K562 (cell line): ENCODE data around the gene ARSJ. TPM values are rescaled to one million over a fixed set of nuclear protein-coding genes. Genes with fewer than 3 reads are reported as not detected.

Experiments used
- ATAC-seq: fragments of 200-7000 bp; cut with Tn5 transposase; 3 replicates; pipeline ENCODE4 v1.9.1; 2020; ENCODE audit warnings: moderate library complexity
- BruUV-seq: library from RNA; stranded (reverse); fragments of 400-500 nt; replicated peaks from 2 replicates; lab custom pipeline; 2021; lab: Mats Ljungman, UMichigan
- CTCF ChIA-PET: fragments of 300-600 bp; formaldehyde crosslinking; extraction: SDS; loops from one replicate; lab custom pipeline; 2021; ENCODE audit warnings: low intra/inter-chr PET ratio; lab: Yijun Ruan, JAX
- POLR2A ChIA-PET: fragments of 300-600, 350-650 bp; sonication (Branson Sonifier 250); formaldehyde crosslinking; extraction: SDS; loops from one replicate; lab custom pipeline; 2021; ENCODE audit warnings: antibody characterized with exemption, inconsistent platforms; lab: Yijun Ruan, JAX
- DNase-seq, 4 experiments: peaks; one replicate each; pipeline versions ENCODE4 v3.0.0 to v3.0.0-alpha.2; 2011 to 2018; ENCODE audit warnings: low spot score in 3 of 4, mixed read lengths in 3 of 4; ENCODE audit errors: extremely low read depth in 1 of 4
- FAIRE-seq: peaks from 2 replicates; lab custom pipeline; 2011; peaks lifted over from hg19 to GRCh38; lab: Jason Lieb, UNC
- H2AFZ ChIP-seq: 2 replicates; pipeline ENCODE4 v1.6.0; 2011; ENCODE audit warnings: low read depth, low read length, control low read depth, inconsistent platforms
- H3K27ac ChIP-seq: fragments of 200-600 bp; 3 replicates; pipeline ENCODE4 v1.8.0; 2011; ENCODE audit warnings: low read depth, mild to moderate bottlenecking, control low read depth, inconsistent platforms, low read length, moderate library complexity, mixed read lengths; ENCODE audit errors: extremely low read depth
- H3K27me3 ChIP-seq, 2 experiments: fragments of 300-600 bp in 1 of 2; 2 replicates in 1 of 2; 3 replicates in 1 of 2; pipeline versions ENCODE4 v1.6.0 to v1.8.0; 2011; ENCODE audit warnings: inconsistent platforms in 2 of 2, low read length in 2 of 2, mild to moderate bottlenecking in 1 of 2, mixed read lengths in 1 of 2, moderate library complexity in 1 of 2; ENCODE audit not compliant: control insufficient read depth in 2 of 2, insufficient read depth in 2 of 2
- H3K36me3 ChIP-seq: fragments of 300-600 bp; 3 replicates; pipeline ENCODE4 v1.8.0; 2011; ENCODE audit warnings: mild to moderate bottlenecking, low read length, inconsistent platforms; ENCODE audit not compliant: control insufficient read depth, insufficient read depth
- H3K4me1 ChIP-seq, 2 experiments: fragments of 200-600 bp in 1 of 2; replicated peaks in 1 of 2; 2 replicates in 1 of 2; 3 replicates in 1 of 2; pipeline versions ENCODE4 v1.5.1 to v1.8.0; 2011; ENCODE audit warnings: inconsistent platforms in 2 of 2, low read length in 2 of 2, mild to moderate bottlenecking in 1 of 2, mixed read lengths in 1 of 2, moderate library complexity in 1 of 2; ENCODE audit not compliant: control insufficient read depth in 2 of 2, insufficient read depth in 2 of 2
- H3K4me2 ChIP-seq: 2 replicates; pipeline ENCODE4 v1.6.1; 2011; ENCODE audit warnings: low read length, control low read depth, inconsistent platforms, mixed read lengths; ENCODE audit not compliant: insufficient read depth
- H3K4me3 ChIP-seq: fragments of 200-600 bp; sonication (generic), shearing (Covaris generic); 2 replicates; pipeline ENCODE4 v1.5.1; 2016; ENCODE audit warnings: control low read depth, inconsistent platforms
- H3K79me2 ChIP-seq: fragments of 200-600 bp; 3 replicates; pipeline ENCODE4 v1.8.0; 2011; ENCODE audit warnings: low read length, inconsistent platforms; ENCODE audit not compliant: control insufficient read depth, insufficient read depth
- H3K9ac ChIP-seq, 2 experiments: 2 replicates each; pipeline versions ENCODE4 v1.6.0 to v1.6.1; 2011; ENCODE audit warnings: low read depth in 2 of 2, low read length in 2 of 2, control low read depth in 1 of 2, inconsistent platforms in 1 of 2, mild to moderate bottlenecking in 1 of 2, mixed read lengths in 1 of 2; ENCODE audit not compliant: insufficient read depth in 1 of 2
- H3K9me1 ChIP-seq: one replicate; pipeline ENCODE4 v1.6.0; 2011; ENCODE audit warnings: inconsistent platforms, mild to moderate bottlenecking, low read length, moderate library complexity; ENCODE audit not compliant: control insufficient read depth, insufficient read depth
- H3K9me3 ChIP-seq: replicated peaks from 2 replicates; pipeline ENCODE4 v1.5.1; 2011; ENCODE audit warnings: low read depth, low read length, inconsistent platforms; ENCODE audit not compliant: control insufficient read depth, insufficient read depth
- H4K20me1 ChIP-seq: replicated peaks from 2 replicates; pipeline ENCODE4 v1.6.1; 2011; ENCODE audit warnings: low read length, inconsistent platforms, mixed read lengths; ENCODE audit not compliant: control insufficient read depth, insufficient read depth
- EP400 ChIP-seq: fragments of 450-650 bp; IDR thresholded peaks from 2 replicates; pipeline ENCODE4 v1.6.1; 2017; ENCODE audit warnings: antibody characterized with exemption, mild to moderate bottlenecking, moderate library complexity
- PRPF4 ChIP-seq: fragments of 200-400 bp; formaldehyde crosslinking; IDR thresholded peaks from one replicate; pipeline ENCODE4 v1.6.1; 2017; ENCODE audit warnings: low read length, low read depth, mild to moderate bottlenecking; ENCODE audit not compliant: insufficient read depth, poor library complexity, severe bottlenecking
- SP2 ChIP-seq: IDR thresholded peaks from 2 replicates; pipeline ENCODE4 v1.6.1; 2011; ENCODE audit warnings: mild to moderate bottlenecking, low read depth, low read length, moderate library complexity; ENCODE audit not compliant: poor library complexity, severe bottlenecking; ENCODE audit errors: extremely low read depth
- TAF9B ChIP-seq: fragments of 450-650 bp; IDR thresholded peaks from 2 replicates; pipeline ENCODE4 v1.6.1; 2018; ENCODE audit warnings: mild to moderate bottlenecking; ENCODE audit not compliant: partially characterized antibody
- TEAD2 ChIP-seq: fragments of 450-650 bp; IDR thresholded peaks from 2 replicates; pipeline ENCODE4 v1.6.1; 2016; ENCODE audit warnings: missing genetic modification characterization, control low read depth, missing compliant biosample characterization
- TFAM ChIP-seq: fragments of 250-450 bp; sonication (Bioruptor Pico); conservative IDR thresholded peaks from 2 replicates; pipeline ENCODE4 v1.5.0; 2021; ENCODE audit warnings: mild to moderate bottlenecking, moderate library complexity
- ZNF431 ChIP-seq: sonication (generic); formaldehyde crosslinking; IDR thresholded peaks from 2 replicates; pipeline ENCODE4 v1.8.0; 2022; ENCODE audit warnings: mild to moderate bottlenecking, missing genetic modification reagents
- ZNF609 ChIP-seq: sonication (generic); formaldehyde crosslinking; IDR thresholded peaks from 2 replicates; pipeline ENCODE4 v1.8.1; 2023; ENCODE audit warnings: missing genetic modification reagents, mild to moderate bottlenecking, borderline replicate concordance
- ZNF778 ChIP-seq: fragments of 450-650 bp; formaldehyde crosslinking; IDR thresholded peaks from 2 replicates; pipeline ENCODE4 v1.4.0; 2020; ENCODE audit warnings: mild to moderate bottlenecking, moderate library complexity
- ZSCAN29 ChIP-seq: fragments of 450-650 bp; IDR thresholded peaks from 2 replicates; pipeline ENCODE4 v1.6.1; 2017
- WGBS: fragments of 100-300 bp; shearing (Covaris generic); methylation state at CpG from one replicate; pipeline ENCODE4 v1.1.6; 2016; ENCODE audit warnings: low coverage, mixed read lengths; ENCODE audit not compliant: insufficient coverage; ENCODE audit errors: missing lambda C conversion rate; 5-methylcytosine and 5-hydroxymethylcytosine counted together
- in situ Hi-C: fragments of 300-500 bp; cut with MboI; formaldehyde crosslinking; loops from 4 replicates; pipeline ENCODE4 v1.15.0; 2018; ENCODE audit warnings: inconsistent platforms, mixed read lengths
- intact Hi-C: fragments of 100-400 bp; cut with micrococcal nuclease; formaldehyde crosslinking; loops from 2 replicates; pipeline ENCODE4 v1.14.2; 2022
- polyA plus RNA-seq, 8 experiments: library from polyadenylated mRNA; depleted of rRNA in 4 of 8; stranded (reverse) in 5 of 8; unstranded in 3 of 8; fragments of >200 nt; fragmentation: Nextera tagmentation in 2 of 8; fragmentation: Illumina TruSeq in 1 of 8; extraction: Ambion mirVana in 2 of 8; extraction: Trizol in 1 of 8; gene quantifications; 2 replicates each; pipeline versions ENCODE4 v1.2.1 to v1.2.3, GENCODE V29; 2011 to 2014; ENCODE audit warnings: inconsistent platforms in 1 of 8, missing spikeins in 1 of 8
- total RNA-seq, 7 experiments: library from RNA; depleted of rRNA in 6 of 7; stranded (reverse); fragments of >200 nt in 6 of 7; fragmentation: Illumina TruSeq in 2 of 7; extraction: Trizol in 2 of 7; gene quantifications; 2 replicates each; pipeline versions ENCODE4 v1.2.1 to v1.2.3, GENCODE V29; 2011 to 2021; ENCODE audit warnings: low replicate concordance in 1 of 7

ARSJ gene
- total and polyA plus RNA-seq, 9 of the 15 experiments (the other 6 are each of a cell fraction or from before 2014, with no cell fraction given): not detected

GRCh38 chr4:113885291-113885690 lies 94.2 kb downstream of the ARSJ start:
- no peak for DNase-seq
- Histone ChIP-seq H3K9ac (no peak overlapping the region), H4K20me1 (no peaks in the 10 kb centered on the region), H3K27me3 (no peaks in the 10 kb centered on the region), H3K27ac (no peak overlapping the region), H3K4me3 (no peak overlapping the region), H3K79me2 (no peaks in the 10 kb centered on the region), H3K9me3 (no peaks in the 10 kb centered on the region), H3K4me2 (no peak overlapping the region), H2AFZ (no peak overlapping the region), H3K36me3 (no peaks in the 10 kb centered on the region), H3K9me1 (no peaks in the 10 kb centered on the region), H3K4me1 (no peaks in the 10 kb centered on the region)
- 0% methylated on average over 3 of the region's 3 CpGs for WGBS
- TF ChIP-seq PRPF4: no peak
- TF ChIP-seq SP2: no peak
- no peak for TF ChIP-seq ZSCAN29
- no peak for TF ChIP-seq ZNF431 (CRISPR knock-in tag)
- no peak for TF ChIP-seq ZNF609 (CRISPR knock-in tag)
- no peak for TF ChIP-seq ZNF778 (CRISPR knock-in tag)
- TF ChIP-seq EP400: no peak
- no peak for TF ChIP-seq TFAM
- TF ChIP-seq TEAD2 (tag): no peak
- TF ChIP-seq TAF9B: no peak
- intact Hi-C loops (no loop called here), in situ Hi-C loops (no loop called here)
- ChIA-PET CTCF (no interaction called here), POLR2A (no interaction called here)
- ATAC-seq: no peak
- FAIRE-seq: no peak
- BruUV-seq: no TSS peak
